ENCODE data around the gene LCP2.
A peak's percentile ranks its signal among the peaks of the same experiment; 100 is the strongest.

Gene LCP2

DNA sequence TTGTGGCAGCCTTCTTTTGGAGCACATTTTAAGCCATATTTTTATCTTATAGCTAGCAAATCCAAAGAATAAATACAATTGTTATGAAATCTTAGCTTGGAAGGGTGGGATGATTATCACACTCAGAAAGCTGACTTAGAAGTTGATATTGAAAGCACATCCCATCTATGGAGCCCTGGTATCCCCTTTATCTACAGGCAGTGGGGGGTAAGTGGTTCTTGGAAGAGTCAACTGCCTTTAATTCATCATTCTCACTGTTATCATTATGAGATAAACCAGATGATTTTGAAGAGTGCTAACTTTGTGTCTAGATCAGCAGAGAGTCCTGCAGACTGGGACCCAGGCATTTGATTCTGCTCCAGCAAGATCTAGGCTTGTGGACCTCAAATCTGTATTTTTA, 3.0 kb downstream of the LCP2 start:
- no peak for DNase-seq

- DNase-seq: no peak
Observed at GRCh38 chr5:170294057-170294456, 3.5 kb downstream of the LCP2 start.

DNA sequence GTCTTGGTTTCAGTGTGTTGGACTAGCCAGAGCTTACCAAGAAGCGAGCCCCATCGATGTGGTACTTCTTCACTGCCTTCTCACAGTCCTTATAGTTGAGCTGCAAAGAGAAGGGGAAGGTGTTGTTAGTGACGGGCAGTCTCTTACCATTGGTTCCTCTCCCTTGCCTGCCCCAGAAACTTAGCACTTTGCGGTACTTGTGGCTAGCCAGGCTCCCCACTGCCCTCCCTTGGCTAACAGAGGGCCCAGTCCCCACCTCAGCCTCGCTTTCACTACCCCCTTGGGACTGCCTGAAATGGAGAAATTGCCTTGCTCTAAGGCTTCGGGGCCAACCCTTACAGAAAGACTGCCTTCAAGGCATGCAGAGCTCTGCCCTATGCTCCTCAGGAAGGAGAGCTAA, 4.3 kb downstream of the LCP2 start:
- DNase-seq: no peak

GRCh38 chr5:170292179-170293104, 5.1 kb downstream of the LCP2 start:
- no peak for DNase-seq

DNA sequence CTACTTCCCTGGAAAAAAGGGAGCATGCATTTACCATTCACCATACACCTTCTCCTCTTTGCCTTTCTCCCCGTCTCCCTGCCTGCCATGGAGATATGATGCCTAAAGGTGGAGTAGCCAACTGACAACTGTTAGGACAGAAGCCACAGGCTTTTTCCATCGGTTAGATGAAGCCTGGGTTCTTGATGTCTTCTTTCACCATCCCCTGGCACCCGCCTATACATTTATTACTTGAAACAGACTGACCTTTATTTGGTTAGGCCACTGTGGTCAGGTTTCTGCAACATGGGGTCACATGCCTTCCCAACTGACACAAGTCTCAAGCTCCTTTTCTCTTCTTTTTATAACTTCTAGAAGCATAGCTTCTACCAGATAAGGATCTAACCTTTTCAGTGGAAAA, 7.1 kb downstream of the LCP2 start:
- no peak for DNase-seq

- no peak for DNase-seq
Observed at GRCh38 chr5:170289764-170290163, 7.8 kb downstream of the LCP2 start.

- DNase-seq: no peak
Observed at GRCh38 chr5:170289121-170289520, 8.5 kb downstream of the LCP2 start.

- DNase-seq: no peak
Observed at GRCh38 chr5:170288551-170288950, 9.0 kb downstream of the LCP2 start.

- no peak for DNase-seq
Observed at GRCh38 chr5:170288151-170288550, 9.4 kb downstream of the LCP2 start.

DNA sequence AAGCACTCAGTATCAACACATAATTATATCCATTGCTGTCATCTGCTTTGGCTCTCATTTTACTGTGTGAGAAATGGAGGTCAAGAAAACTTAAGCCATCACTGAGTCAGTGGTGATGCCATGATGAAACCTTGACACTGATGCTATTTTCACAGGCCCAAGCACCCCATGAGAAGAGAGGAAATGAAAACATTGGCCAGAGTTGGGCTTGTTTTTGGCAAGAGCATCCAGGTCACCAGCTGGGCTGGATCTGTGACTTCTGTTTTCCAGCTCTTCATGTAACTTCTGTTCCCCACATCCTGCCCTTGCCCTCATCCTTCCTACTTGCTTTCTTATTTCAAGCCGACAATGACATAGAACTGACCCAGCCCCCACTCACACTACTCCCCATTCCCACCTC, 10.0 kb downstream of the LCP2 start:
- DNase-seq: no peak

DNA sequence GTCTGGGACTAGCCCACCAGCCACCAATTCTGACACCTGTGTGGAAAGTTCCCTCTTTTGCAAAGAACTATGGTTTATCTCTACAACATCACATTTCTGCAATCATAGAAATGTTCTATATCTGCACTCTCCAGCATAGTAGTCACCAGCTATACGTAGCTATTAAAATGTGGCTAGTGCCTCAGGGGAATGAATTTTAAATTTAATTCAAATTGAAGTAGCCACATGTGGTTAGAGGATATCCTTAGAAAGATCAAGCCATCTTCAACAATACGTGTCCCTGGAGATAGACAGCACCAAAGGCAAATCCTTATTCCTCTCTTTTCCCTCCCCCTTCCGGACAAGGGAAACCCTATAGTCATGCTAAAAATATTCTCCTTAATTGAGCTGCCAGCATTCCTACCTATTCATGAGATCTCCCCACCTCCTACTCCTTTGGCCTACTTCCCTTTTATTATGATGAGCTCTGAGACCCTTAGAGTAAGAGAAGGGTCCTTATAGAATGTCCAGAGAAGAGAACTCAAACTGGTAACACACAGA, 11.1 kb downstream of the LCP2 start:
- no peak for DNase-seq

DNA sequence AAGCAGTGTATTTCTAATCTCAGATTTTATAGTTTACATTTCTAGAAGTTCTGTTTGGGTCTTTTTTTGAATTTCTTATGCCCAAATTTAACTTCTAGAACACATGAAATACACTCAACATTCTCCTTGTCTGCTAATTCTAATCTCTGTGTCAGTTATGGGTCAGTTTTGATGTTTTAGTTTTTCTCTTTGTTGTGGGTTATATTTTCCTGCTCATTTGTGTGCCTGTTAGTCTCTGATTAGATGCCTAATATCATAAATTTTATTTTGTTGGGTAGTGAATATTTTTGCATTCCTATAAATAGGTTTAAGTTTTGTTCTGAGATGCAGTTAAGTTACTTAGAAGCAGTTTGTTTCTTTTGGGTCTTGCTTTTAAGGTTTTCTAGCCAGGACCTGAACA, 12.4 kb downstream of the LCP2 start:
- DNase-seq: no peak

GRCh38 chr5:170284231-170284630, 13.3 kb downstream of the LCP2 start:
- DNase-seq: no peak

- no peak for DNase-seq
Observed at GRCh38 chr5:170283296-170283695, 14.3 kb downstream of the LCP2 start.

- no peak for DNase-seq
Observed at GRCh38 chr5:170280011-170280493, 17.5 kb downstream of the LCP2 start.

DNA sequence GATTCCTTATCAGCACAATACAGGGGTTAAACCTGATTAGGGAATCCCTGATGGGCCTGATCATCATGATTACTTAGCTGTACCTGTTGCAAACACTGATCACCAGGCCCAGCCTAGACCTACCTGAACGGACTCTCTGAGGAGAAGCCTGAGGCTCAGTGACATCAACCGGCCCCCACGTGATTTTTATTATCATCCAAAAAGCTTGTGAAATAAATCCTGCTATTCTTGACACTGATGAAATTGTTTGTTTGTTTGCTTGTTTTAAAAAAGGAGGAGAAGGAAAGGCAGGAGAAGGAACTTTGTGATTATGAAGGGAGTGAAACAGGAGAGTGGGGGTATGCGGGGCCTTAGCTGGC, 18.1 kb downstream of the LCP2 start:
- DNase-seq: no peak

DNA sequence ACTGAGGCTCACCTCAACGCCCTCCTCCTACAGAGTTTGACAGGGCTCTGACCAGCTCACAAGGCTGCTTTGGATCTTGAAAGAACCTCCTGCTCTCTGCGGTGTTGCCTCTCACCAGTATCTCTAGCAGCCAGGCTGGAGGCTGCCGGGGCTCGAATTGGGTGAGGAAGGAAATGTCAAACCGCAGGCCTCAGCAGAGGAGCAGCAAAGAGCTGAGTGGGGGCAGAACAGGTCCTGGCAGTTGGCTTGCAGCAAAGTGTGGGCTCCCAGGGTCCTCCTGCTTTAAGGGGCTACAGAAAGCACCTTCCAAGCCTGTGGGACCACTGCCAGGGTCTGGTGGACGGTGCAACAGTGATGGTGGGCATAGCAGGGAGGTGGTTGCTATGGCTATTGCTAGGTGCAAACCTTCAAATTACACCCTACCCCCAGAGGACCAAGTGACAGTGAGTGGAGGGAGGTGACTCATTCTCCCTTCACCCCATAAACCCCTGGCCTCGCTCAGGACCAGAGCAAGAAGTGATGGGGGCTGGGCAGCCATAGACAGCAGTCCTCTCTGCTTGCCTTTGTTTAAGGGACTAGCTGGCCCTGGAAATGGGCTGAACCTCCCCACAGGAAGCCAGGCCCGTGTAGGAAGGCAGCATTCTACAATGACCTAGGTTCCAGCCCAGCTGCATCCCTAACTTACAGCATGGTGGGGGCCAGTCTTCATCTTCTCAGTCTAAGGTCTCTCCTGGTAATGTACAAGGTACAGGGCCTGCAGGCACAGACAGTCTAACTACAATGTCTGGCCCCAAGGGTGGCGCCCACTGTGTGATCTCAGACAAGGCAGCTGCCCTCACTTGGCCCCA, 18.7 kb downstream of the LCP2 start:
- DNase-seq: no peak

DNA sequence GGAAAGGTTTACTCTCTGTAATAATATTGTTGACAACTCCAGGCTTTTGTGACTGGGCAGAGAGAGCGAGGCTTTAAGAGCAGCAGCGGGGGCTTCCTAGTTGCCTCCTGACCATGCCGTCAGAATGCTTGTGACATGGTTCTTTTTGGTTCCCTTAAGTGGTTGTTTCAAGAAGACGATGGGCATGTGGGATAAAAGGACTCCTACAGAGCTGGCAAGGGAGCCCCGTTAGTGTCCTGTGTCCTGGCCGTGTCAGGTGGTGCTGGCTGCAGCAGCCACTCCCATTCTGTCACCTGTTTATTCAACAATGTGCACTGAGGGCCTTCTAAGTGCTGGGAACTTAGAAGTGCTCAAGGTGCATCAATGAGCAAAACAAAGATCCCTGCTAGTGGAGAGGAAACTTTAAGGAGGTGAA, 19.7 kb downstream of the LCP2 start:
- no peak for DNase-seq

DNA sequence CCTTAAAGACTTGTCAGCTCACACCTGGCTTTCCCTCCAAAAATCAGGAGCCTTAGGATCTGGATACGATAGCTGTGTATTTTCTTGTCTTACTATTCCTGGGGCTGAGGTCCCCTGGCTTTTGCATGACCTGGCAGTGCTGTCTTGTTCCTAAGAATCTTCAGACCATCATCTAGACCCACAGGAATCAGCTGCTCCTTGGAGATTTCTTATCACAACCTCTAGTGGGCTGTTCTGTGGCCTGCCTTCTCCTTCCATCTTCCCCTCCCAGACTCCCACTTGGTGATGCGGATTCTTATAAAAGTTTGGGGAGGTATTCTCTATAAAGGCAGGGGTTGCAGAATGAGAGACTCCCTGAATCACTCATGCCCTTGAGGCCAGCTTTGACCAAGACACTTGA, 21.4 kb downstream of the LCP2 start:
- no peak for DNase-seq

DNA sequence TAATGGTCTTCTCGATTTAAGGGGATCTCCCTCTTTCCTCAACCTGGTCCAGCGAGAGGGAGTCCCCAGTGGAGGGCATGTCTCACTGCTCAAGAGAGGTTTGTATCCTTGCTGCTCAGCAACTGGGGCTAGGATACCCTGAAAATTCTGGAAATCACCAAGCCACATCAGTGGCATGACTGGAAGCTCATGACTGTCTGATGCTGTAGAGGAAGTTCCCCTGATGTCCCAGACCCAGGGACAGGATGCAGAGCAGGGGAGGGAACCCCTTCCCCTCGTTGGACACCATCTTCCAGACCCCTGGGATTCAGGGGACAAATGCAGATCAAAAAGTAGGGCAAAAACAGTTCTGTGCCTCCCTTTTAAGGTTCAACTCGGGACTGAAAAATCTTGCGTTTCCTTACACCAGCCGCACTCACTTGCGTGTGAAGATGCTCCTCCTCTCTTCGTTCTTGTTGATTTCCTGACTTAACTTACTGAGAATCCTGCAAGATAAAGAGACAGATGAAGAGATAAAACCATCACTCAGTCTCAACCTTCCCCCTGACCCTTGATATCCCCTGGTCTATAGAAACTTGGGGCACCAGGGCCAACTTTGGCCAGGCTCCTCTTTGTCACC, 22.1 kb downstream of the LCP2 start:
- no peak for DNase-seq

GRCh38 chr5:170273968-170274710, 23.4 kb downstream of the LCP2 start:
- peak; percentile 86 for DNase-seq

DNA sequence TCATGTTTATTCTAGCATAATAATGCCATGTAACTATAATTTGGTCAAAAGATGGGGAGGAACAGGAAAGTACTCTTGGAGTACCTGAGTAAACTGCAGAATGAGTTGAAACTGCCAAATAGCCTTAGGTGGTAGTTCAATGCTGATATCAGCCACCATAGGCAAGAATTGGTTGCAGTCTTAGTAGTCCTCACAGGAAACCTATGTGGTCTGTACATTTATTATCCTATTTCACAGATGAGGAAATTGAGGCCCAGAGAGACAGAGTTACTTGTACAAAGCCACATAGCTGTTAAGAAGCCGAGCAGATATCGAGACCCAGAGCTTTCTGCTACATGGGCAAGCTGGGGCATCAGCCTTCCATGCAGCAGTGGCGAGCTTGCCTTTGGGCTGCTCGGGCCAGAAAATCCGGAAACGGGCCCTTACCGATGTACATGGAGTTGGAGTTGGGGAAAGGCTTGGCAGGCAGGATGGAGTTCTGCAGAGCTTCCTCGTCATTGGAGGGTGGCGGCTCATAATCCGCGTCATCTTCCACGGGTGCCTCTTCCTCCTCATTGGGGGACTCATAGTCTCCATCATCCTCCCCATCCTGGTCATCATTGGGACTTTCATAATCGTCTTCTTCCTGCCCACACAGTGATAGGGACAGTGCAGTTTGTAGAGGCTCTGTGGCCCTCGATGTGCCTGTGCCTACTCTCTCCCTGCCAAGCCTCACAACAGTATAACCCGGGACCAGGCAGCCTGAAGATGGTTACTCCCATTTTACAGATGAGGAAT, 27.1 kb downstream of the LCP2 start:
- no peak for DNase-seq

Data from COR-L47 (cell line).